HL-60 (cell line): ENCODE measurements around the gene FAM200A.

Source experiments
- POLR2AphosphoS5 ChIP-seq: IDR thresholded peaks from 2 replicates; pipeline ENCODE4 v1.6.1; 2012; ENCODE audit warnings: low read depth
- SPI1 ChIP-seq: IDR thresholded peaks from 2 replicates; pipeline ENCODE4 v1.6.1; 2012; ENCODE audit warnings: low read depth, mild to moderate bottlenecking, borderline replicate concordance
- TF ChIP-seq, protein P1 (sequence below): IDR thresholded peaks from one replicate; pipeline ENCODE4 v1.5.1; 2011; ENCODE audit warnings: low read length, control low read depth, inconsistent platforms; ENCODE audit not compliant: insufficient read depth

DNA sequence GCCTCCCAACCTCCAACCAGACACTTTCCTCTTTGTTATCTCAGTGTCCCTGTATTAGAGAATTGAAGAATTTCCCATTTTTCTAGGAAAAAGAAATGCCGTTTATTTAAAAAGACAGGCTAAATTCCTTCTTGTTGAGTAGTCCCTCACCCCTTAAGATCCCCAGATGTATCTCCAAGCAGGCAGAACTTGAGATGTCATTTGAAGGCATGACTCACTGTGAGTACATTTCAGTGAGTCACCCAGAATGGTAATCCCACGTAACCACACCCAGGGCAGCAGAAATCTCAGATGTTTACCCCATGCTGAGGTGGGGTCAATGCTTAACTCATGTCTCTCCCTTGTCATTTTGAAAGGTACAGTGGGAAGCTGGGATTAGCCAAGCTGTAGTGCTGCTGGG lies 10.9 kb upstream of the FAM200A start:
- TF ChIP-seq, protein P1, sequence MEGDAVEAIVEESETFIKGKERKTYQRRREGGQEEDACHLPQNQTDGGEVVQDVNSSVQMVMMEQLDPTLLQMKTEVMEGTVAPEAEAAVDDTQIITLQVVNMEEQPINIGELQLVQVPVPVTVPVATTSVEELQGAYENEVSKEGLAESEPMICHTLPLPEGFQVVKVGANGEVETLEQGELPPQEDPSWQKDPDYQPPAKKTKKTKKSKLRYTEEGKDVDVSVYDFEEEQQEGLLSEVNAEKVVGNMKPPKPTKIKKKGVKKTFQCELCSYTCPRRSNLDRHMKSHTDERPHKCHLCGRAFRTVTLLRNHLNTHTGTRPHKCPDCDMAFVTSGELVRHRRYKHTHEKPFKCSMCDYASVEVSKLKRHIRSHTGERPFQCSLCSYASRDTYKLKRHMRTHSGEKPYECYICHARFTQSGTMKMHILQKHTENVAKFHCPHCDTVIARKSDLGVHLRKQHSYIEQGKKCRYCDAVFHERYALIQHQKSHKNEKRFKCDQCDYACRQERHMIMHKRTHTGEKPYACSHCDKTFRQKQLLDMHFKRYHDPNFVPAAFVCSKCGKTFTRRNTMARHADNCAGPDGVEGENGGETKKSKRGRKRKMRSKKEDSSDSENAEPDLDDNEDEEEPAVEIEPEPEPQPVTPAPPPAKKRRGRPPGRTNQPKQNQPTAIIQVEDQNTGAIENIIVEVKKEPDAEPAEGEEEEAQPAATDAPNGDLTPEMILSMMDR: no peak
- TF ChIP-seq POLR2AphosphoS5 (no peak), SPI1 (no peak)
